ENCODE data around the gene RAG1.

DNA sequence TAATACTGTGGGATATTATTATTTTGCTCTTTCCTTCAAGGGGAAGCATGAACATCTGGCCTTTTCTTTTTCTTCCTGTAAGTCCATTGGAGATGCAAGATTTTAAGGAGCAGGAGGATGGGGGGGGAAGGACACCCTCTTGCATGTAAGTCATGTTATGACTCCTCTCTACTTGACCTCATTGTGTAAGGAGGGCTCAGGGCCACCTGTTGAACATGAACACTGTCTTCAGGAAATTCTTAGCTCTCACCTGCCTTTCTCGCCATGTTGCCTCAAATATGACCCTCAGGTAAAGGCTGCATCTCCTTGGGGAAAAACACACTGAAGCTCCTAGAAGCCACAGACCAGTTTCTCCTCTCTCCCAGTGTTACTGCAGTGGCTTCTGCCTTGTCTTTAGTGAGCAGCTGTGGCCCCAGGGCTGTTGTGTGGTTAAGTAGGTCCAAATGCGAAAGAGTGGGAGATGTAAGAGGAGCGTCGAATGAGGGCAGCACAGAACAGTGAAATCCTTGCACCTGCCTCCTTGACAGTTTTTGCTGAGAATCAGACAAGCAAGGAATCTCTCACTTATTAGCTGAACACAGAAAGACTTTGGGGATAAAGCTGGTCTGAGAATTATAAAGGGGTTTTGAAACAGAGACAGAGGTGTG lies 1.3 kb upstream of the RAG1 start:
- TF ChIP-seq YY1 (IDR thresholded peaks at IDR 0.05; ENCODE audit: insufficient read depth, insufficient read length) (no peak), ZNF274 (IDR thresholded peaks at IDR 0.05; ENCODE audit: low read depth, low read length) (no peak)

Measured in NT2/D1 (cell line).